Fibroblast of lung (primary cell): ENCODE measurements around the gene LPCAT1. TPM values are rescaled to one million over a fixed set of nuclear protein-coding genes. Genes with fewer than 3 reads are reported as not detected.

Experiments
- DNase-seq, 2 donors: peaks; one replicate each; pipeline versions ENCODE4 v3.0.0 to v3.0.0-alpha.2; 2010; ENCODE audit warnings: low read depth in 2 of 2
- H2AFZ ChIP-seq: 2 replicates; pipeline ENCODE4 v1.5.1; 2012; ENCODE audit warnings: low read length, control low read depth, inconsistent platforms
- H3K27ac ChIP-seq: 2 replicates; pipeline ENCODE4 v1.5.1; 2011; ENCODE audit warnings: low read length, control low read depth; ENCODE audit not compliant: insufficient read depth
- H3K27me3 ChIP-seq: 2 replicates; pipeline ENCODE4 v1.5.1; 2011; ENCODE audit warnings: mild to moderate bottlenecking, low read length; ENCODE audit not compliant: control insufficient read depth, insufficient read depth
- H3K36me3 ChIP-seq: 2 replicates; pipeline ENCODE4 v1.5.1; 2011; ENCODE audit warnings: low read length; ENCODE audit not compliant: control insufficient read depth, insufficient read depth
- H3K4me1 ChIP-seq: 2 replicates; pipeline ENCODE4 v1.5.1; 2011; ENCODE audit warnings: low read length; ENCODE audit not compliant: control insufficient read depth, insufficient read depth; ENCODE audit errors: extremely low read depth
- H3K4me2 ChIP-seq: 2 replicates; pipeline ENCODE4 v1.5.1; 2011; ENCODE audit warnings: low read length, control low read depth; ENCODE audit not compliant: insufficient read depth; ENCODE audit errors: extremely low read depth
- H3K4me3 ChIP-seq, 4 experiments: fragments of 200-600 bp in 1 of 4; sonication (generic) in 1 of 4; replicated peaks in 1 of 4; 2 replicates each; pipeline ENCODE4 v1.5.1; 2011 to 2016; ENCODE audit warnings: low read length in 4 of 4, low read depth in 3 of 4, mild to moderate bottlenecking in 3 of 4, control low read depth in 2 of 4, inconsistent platforms in 1 of 4, mixed read lengths in 1 of 4; ENCODE audit not compliant: insufficient read depth in 1 of 4; ENCODE audit errors: control extremely low read depth in 1 of 4
- H3K79me2 ChIP-seq: 2 replicates; pipeline ENCODE4 v1.5.1; 2012; ENCODE audit warnings: mild to moderate bottlenecking, low read length, inconsistent platforms; ENCODE audit not compliant: control insufficient read depth, insufficient read depth
- H3K9ac ChIP-seq: 2 replicates; pipeline ENCODE4 v1.5.1; 2011; ENCODE audit warnings: mild to moderate bottlenecking, low read length, control low read depth; ENCODE audit not compliant: insufficient read depth
- H3K9me3 ChIP-seq: 2 replicates; pipeline ENCODE4 v1.5.1; 2012; ENCODE audit warnings: low read depth, low read length; ENCODE audit not compliant: control insufficient read depth, insufficient read depth
- H4K20me1 ChIP-seq: 2 replicates; pipeline ENCODE4 v1.5.1; 2011; ENCODE audit warnings: low read length; ENCODE audit not compliant: control insufficient read depth, insufficient read depth; ENCODE audit errors: extremely low read depth
- EZH2 ChIP-seq: IDR thresholded peaks from 2 replicates; pipeline ENCODE4 v1.5.1; 2012; ENCODE audit warnings: low read length, control low read depth, mild to moderate bottlenecking; ENCODE audit errors: missing control alignments
- polyA plus RNA-seq, 2 donors: library from polyadenylated mRNA; depleted of rRNA in 1 of 2; stranded (reverse) in 1 of 2; unstranded in 1 of 2; fragments of >200 nt; gene quantifications; 2 replicates each; pipeline ENCODE4 v1.2.1, GENCODE V29; 2011 to 2012; ENCODE audit warnings: missing spikeins in 1 of 2
- total RNA-seq: library from RNA; depleted of rRNA; stranded (reverse); fragments of >200 nt; gene quantifications from 2 replicates; pipeline ENCODE4 v1.2.1, GENCODE V29; 2014
- TF ChIP-seq, protein P1 (sequence below), 2 donors: IDR thresholded peaks in 1 of 2; conservative IDR thresholded peaks in 1 of 2; 1 replicate in 1 of 2; 2 replicates in 1 of 2; pipeline ENCODE4 v1.5.1; 2011 to 2012; ENCODE audit warnings: low read length in 2 of 2, control low read depth in 1 of 2, inconsistent platforms in 1 of 2, low read depth in 1 of 2, mild to moderate bottlenecking in 1 of 2

LPCAT1 gene
- total and polyA plus RNA-seq, 2 donors (not counting 1 experiment from before 2014, with no cell fraction given): 50.8 to 65.2 TPM

DNA sequence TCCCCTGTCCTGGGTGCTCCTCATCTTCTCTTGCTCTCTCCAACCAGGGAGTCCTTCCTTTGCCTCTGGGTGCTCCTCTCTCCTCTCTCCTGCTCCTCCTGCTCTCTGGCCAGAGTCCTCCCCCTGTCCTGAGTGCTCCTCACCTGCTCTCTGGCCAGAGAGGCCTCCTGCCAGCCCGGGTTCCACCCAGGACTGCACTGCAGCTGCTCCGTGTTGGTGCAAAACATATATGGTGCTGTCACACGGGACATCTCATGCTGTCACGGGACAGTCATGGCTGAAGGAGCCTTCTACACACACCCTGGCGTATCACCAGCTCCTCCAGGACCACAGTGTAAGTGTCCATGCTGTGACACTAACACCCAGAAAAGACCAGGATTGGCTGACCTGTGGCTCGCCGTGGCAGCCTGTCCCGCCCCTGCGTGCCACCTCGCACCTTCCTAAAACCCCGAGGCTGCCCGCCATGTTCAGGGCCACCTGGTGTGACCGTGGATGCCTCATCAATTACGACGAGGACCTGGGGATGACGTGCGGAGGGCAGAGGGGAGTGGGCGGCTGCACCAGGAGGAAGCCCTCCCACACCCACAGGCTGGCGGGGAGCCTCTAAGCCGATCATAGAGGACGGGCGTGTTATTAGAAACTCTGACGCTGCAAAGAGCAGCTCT, 50.7 kb downstream of the LPCAT1 start:
- no peak for DNase-seq
- no peak overlapping the region for H3K4me3 ChIP-seq
- H2AFZ ChIP-seq: no peak overlapping the region
- TF ChIP-seq, protein P1, sequence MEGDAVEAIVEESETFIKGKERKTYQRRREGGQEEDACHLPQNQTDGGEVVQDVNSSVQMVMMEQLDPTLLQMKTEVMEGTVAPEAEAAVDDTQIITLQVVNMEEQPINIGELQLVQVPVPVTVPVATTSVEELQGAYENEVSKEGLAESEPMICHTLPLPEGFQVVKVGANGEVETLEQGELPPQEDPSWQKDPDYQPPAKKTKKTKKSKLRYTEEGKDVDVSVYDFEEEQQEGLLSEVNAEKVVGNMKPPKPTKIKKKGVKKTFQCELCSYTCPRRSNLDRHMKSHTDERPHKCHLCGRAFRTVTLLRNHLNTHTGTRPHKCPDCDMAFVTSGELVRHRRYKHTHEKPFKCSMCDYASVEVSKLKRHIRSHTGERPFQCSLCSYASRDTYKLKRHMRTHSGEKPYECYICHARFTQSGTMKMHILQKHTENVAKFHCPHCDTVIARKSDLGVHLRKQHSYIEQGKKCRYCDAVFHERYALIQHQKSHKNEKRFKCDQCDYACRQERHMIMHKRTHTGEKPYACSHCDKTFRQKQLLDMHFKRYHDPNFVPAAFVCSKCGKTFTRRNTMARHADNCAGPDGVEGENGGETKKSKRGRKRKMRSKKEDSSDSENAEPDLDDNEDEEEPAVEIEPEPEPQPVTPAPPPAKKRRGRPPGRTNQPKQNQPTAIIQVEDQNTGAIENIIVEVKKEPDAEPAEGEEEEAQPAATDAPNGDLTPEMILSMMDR (conservative IDR thresholded peaks at IDR 0.05 in 1 of 2, IDR thresholded peaks at IDR 0.05 in 1 of 2; ENCODE audit: low read depth in 1 of 2, low read length in 2 of 2): no peak
- no peak for TF ChIP-seq EZH2
- peaks cover 51% of the 10 kb centered on the region for H3K36me3 ChIP-seq
- H3K27me3 ChIP-seq: no peaks in the 10 kb centered on the region
- H3K9me3 ChIP-seq: no peaks in the 10 kb centered on the region
- H3K27ac ChIP-seq: no peak overlapping the region
- no peak overlapping the region for H3K4me2 ChIP-seq
- no peak overlapping the region for H3K9ac ChIP-seq
- no peaks in the 10 kb centered on the region for H3K79me2 ChIP-seq
- no peaks in the 10 kb centered on the region for H3K4me1 ChIP-seq
- H4K20me1 ChIP-seq: no peaks in the 10 kb centered on the region

DNA sequence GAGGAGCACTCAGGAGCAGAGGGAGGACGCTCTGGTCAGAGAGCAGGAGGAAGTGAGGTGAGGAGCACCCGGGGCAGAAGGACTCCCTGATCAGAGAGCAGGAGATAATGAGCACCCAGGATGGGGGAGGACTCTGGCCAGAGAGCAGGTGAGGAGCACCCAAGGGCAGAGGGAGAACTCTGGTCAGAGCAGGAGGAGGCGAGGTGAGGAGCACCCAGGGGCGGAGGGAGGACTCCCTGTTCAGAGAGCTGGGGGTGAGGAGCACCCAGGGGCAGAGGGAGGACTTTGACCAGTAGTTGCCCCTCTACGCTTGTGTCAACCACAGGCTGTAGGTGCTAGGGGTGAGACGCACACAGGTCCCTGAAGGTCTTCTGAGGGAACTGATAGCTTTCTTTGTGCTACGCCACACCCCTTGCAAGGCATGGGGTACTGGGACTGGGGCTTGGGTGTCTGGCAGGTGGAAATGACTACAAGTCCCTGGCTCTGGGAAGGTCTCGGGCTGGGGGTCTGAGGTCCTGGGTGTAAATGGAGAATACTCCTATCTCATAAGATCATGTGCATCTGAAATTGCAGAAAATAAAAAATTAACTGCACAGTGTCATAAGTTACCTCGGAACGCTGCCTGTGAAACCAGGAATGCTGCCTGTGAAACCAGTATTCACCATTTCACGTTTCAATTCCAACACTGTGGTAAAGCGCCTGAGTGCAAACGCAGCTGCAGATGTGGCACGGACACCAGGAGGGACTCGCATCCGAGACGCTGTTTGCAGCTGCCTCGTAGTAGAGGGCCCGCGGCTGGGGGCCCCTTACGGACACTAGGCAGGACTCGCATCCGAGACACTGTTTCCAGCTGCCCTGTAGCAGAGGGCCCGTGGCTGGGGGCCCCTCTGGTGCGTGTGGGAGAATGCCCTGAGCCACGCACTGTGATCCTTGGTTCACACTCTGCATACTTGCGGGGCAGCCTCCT, 51.5 kb downstream of the LPCAT1 start:
- Histone ChIP-seq H3K27me3 (no peaks in the 10 kb centered on the region), H3K27ac (no peak overlapping the region), H3K9me3 (no peaks in the 10 kb centered on the region), H2AFZ (no peak overlapping the region), H3K4me3 (no peak overlapping the region), H3K79me2 (no peaks in the 10 kb centered on the region), H3K4me1 (no peaks in the 10 kb centered on the region), H3K4me2 (no peak overlapping the region), H3K9ac (no peak overlapping the region), H3K36me3 (peaks cover 49% of the 10 kb centered on the region), H4K20me1 (no peaks in the 10 kb centered on the region)
- no peak for TF ChIP-seq EZH2
- TF ChIP-seq, protein P1 (conservative IDR thresholded peaks at IDR 0.05 in 1 of 2, IDR thresholded peaks at IDR 0.05 in 1 of 2; ENCODE audit: low read depth in 1 of 2, low read length in 2 of 2): no peak
- no peak for DNase-seq

DNA sequence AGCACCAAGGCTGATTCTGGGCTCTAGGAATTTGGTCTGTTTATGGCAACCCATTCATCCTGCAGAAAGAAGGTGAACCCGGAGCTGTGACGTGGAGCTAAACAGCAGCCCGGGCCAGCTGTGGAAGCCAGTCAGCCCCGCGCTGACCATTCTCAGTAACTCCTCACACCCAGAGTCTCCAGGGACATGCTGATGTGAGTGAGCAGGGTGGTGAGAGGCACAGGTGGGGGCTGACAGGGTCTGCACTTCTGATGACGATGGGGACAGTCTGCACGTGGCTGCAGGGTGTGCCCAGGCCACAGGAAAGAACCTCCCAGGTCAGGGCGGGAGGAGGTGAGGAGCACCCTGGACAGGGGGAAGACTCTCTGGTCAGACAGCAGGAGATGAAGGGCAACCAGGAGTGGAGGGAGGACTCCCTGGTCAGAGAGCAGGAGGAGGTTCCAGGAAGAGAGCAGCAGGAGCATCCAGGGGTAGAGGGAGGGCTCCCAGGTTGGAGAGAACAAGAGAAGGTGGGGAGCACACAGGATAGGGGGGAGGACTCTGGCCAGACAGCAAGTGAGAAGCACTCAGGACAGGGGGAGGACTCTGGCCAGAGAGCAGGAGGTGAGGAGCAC, 52.4 kb downstream of the LPCAT1 start:
- no peak overlapping the region for H3K4me2 ChIP-seq
- H2AFZ ChIP-seq: no peak overlapping the region
- no peak overlapping the region for H3K4me3 ChIP-seq
- H3K9ac ChIP-seq: no peak overlapping the region
- no peaks in the 10 kb centered on the region for H3K4me1 ChIP-seq
- H3K27ac ChIP-seq: no peak overlapping the region
- DNase-seq: no peak
- H3K9me3 ChIP-seq: no peaks in the 10 kb centered on the region
- H4K20me1 ChIP-seq: no peaks in the 10 kb centered on the region
- TF ChIP-seq EZH2: no peak
- TF ChIP-seq, protein P1 (conservative IDR thresholded peaks at IDR 0.05 in 1 of 2, IDR thresholded peaks at IDR 0.05 in 1 of 2; ENCODE audit: low read depth in 1 of 2, low read length in 2 of 2): no peak
- no peaks in the 10 kb centered on the region for H3K27me3 ChIP-seq
- H3K79me2 ChIP-seq: no peaks in the 10 kb centered on the region
- peaks cover 46% of the 10 kb centered on the region for H3K36me3 ChIP-seq
